SU-DHL-6 (cell line): ENCODE data around the gene SENP6.

Source experiments
- H2AFZ ChIP-seq: fragments of 200-600 bp; sonication (generic); 2 replicates; pipeline ENCODE4 v1.6.1; 2014; ENCODE audit warnings: low read depth, mild to moderate bottlenecking, moderate library complexity, mixed read lengths, antibody characterized with exemption, low read length; ENCODE audit not compliant: severe bottlenecking
- H3F3A ChIP-seq: fragments of 200-600 bp; shearing (Covaris generic); 2 replicates; pipeline ENCODE4 v1.6.0; 2016; ENCODE audit warnings: antibody characterized with exemption, mild to moderate bottlenecking; ENCODE audit not compliant: insufficient read depth
- H3K27ac ChIP-seq: fragments of 200-600 bp; sonication (generic); 2 replicates; pipeline ENCODE4 v1.5.1; 2016; ENCODE audit warnings: low read depth, mild to moderate bottlenecking, low read length, moderate library complexity, mixed read lengths
- H3K27me3 ChIP-seq: fragments of 200-600 bp; sonication (generic), shearing (Covaris generic); 2 replicates; pipeline ENCODE4 v1.6.0; 2014; ENCODE audit warnings: mild to moderate bottlenecking, low read length
- H3K36me3 ChIP-seq: fragments of 200-600 bp; sonication (generic); 2 replicates; pipeline ENCODE4 v1.6.1; 2014; ENCODE audit warnings: mild to moderate bottlenecking, low read length, mixed read lengths
- H3K4me2 ChIP-seq: fragments of 300-600, 200-600 bp; shearing (Covaris generic), sonication (generic); 2 replicates; pipeline ENCODE4 v1.6.0; 2014; ENCODE audit warnings: low read length, low read depth, mild to moderate bottlenecking; ENCODE audit not compliant: poor library complexity, severe bottlenecking
- H3K4me3 ChIP-seq: fragments of 200-600 bp; sonication (generic); 2 replicates; pipeline ENCODE4 v1.5.1; 2014; ENCODE audit warnings: antibody characterized with exemption, low read length, mild to moderate bottlenecking, mixed read lengths; ENCODE audit not compliant: insufficient read depth, poor library complexity, severe bottlenecking
- H3K79me2 ChIP-seq: fragments of 200-600 bp; sonication (generic); 2 replicates; pipeline ENCODE4 v1.6.1; 2014; ENCODE audit warnings: mild to moderate bottlenecking, low read length, moderate library complexity; ENCODE audit not compliant: insufficient read depth
- H3K9ac ChIP-seq: fragments of 200-600 bp; sonication (generic); 2 replicates; pipeline ENCODE4 v1.7.0; 2014; ENCODE audit warnings: mild to moderate bottlenecking, low read length
- H3K9me2 ChIP-seq: fragments of 200-600 bp; sonication (generic); replicated peaks from 2 replicates; pipeline ENCODE4 v1.6.1; 2014; ENCODE audit warnings: low read length; ENCODE audit not compliant: insufficient read depth
- H3K9me3 ChIP-seq: fragments of 200-600 bp; sonication (generic); 2 replicates; pipeline ENCODE4 v1.6.1; 2014; ENCODE audit warnings: low read length, mixed read lengths; ENCODE audit not compliant: insufficient read depth
- H4K20me1 ChIP-seq: fragments of 200-600 bp; sonication (generic); 2 replicates; pipeline ENCODE4 v1.6.1; 2014; ENCODE audit warnings: low read depth, mild to moderate bottlenecking, antibody characterized with exemption, low read length, moderate library complexity, mixed read lengths
- EZH2phosphoT487 ChIP-seq: fragments of 200-600 bp; sonication (generic), shearing (Covaris generic); conservative IDR thresholded peaks from 2 replicates; pipeline ENCODE4 v1.6.1; 2018; ENCODE audit warnings: mild to moderate bottlenecking, antibody characterized with exemption, low read length, moderate library complexity, mixed read lengths
- TF ChIP-seq, protein P1 (sequence below): fragments of 200-600 bp; sonication (generic); IDR thresholded peaks from one replicate; pipeline ENCODE4 v1.5.1; 2017; ENCODE audit warnings: antibody characterized with exemption, mild to moderate bottlenecking, low read length, moderate library complexity; ENCODE audit not compliant: insufficient read depth, poor library complexity, severe bottlenecking

Gene SENP6

DNA sequence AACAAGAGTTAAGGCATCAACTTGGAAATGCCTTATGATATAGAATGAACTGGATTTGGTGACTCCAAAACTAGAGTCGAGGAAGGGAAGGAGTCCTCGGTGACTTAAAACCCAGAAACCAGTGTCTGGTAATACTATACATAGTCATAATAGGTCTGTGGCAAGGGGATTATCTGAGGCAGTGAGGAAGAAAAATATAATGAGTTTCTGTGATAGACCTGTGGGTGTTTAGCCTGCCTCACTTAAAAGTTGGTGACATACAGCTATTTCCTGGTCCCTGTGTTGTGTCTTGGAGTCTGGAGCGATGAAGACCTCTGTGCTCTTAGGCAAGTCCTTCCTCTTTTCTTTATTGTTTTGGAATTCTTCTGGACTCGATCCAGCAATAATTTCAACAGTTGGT, 142.3 kb downstream of the SENP6 start:
- Histone ChIP-seq H3K9ac (no peak overlapping the region), H3K9me2 (no peaks in the 10 kb centered on the region), H3K79me2 (no peaks in the 10 kb centered on the region), H3K9me3 (no peaks in the 10 kb centered on the region), H3K36me3 (no peaks in the 10 kb centered on the region), H3K4me2 (no peak overlapping the region), H3K4me3 (no peak overlapping the region), H2AFZ (no peak overlapping the region), H3F3A (peaks cover 15% of the 10 kb centered on the region), H4K20me1 (no peaks in the 10 kb centered on the region), H3K27ac (no peak overlapping the region), H3K27me3 (no peaks in the 10 kb centered on the region)
- TF ChIP-seq, protein P1, sequence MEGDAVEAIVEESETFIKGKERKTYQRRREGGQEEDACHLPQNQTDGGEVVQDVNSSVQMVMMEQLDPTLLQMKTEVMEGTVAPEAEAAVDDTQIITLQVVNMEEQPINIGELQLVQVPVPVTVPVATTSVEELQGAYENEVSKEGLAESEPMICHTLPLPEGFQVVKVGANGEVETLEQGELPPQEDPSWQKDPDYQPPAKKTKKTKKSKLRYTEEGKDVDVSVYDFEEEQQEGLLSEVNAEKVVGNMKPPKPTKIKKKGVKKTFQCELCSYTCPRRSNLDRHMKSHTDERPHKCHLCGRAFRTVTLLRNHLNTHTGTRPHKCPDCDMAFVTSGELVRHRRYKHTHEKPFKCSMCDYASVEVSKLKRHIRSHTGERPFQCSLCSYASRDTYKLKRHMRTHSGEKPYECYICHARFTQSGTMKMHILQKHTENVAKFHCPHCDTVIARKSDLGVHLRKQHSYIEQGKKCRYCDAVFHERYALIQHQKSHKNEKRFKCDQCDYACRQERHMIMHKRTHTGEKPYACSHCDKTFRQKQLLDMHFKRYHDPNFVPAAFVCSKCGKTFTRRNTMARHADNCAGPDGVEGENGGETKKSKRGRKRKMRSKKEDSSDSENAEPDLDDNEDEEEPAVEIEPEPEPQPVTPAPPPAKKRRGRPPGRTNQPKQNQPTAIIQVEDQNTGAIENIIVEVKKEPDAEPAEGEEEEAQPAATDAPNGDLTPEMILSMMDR, result no peak
- no peak for TF ChIP-seq EZH2phosphoT487

DNA sequence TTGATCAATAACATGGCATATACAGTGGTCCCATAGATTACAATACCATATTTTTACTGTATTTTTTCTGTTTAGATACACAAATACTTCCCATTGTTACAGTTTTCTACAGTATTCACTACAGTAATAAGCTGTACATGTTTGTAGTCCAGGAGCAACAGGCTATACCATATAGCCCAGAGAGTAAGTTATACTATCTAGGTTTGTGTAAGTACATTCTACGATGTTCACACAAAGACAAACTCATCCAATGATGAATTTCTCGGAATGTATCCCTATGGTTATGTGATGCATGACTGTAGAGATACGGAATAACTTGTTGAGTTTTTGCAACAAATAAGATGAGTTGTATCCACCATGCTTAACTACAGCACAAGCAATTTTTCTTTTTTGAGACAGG, 143.7 kb downstream of the SENP6 start:
- Histone ChIP-seq H2AFZ (no peak overlapping the region), H3K9me2 (no peaks in the 10 kb centered on the region), H3K9me3 (no peaks in the 10 kb centered on the region), H4K20me1 (no peaks in the 10 kb centered on the region), H3K79me2 (no peaks in the 10 kb centered on the region), H3K4me3 (no peak overlapping the region), H3K4me2 (no peak overlapping the region), H3K27me3 (no peaks in the 10 kb centered on the region), H3K36me3 (no peaks in the 10 kb centered on the region), H3K9ac (no peak overlapping the region), H3K27ac (no peak overlapping the region), H3F3A (peaks cover 15% of the 10 kb centered on the region)
- no peak for TF ChIP-seq EZH2phosphoT487
- TF ChIP-seq, protein P1, result no peak

DNA sequence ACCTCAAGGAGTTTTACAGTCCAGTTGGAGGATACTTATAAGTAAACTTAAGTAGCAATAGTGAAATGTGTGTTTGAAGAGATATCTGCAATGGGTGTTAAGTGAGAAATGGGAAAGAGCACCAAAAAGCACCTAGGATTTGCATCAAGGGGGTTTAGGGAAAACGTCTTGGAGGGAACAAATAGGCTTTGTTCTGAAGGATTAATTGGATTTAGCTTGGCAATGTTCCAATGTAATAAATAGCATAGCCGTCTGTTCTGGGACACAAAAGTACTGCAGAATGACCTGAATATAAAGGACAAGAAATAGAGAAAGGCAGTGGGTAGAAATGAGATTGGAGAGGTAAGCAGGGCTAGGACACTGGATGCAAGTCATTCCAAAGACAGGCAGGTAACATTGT, 144.5 kb downstream of the SENP6 start:
- Histone ChIP-seq H3K36me3 (no peaks in the 10 kb centered on the region), H3K9me2 (no peaks in the 10 kb centered on the region), H3K9ac (no peak overlapping the region), H4K20me1 (no peaks in the 10 kb centered on the region), H3K9me3 (no peaks in the 10 kb centered on the region), H3F3A (peaks cover 19% of the 10 kb centered on the region), H2AFZ (no peak overlapping the region), H3K4me3 (no peak overlapping the region), H3K79me2 (no peaks in the 10 kb centered on the region), H3K27me3 (no peaks in the 10 kb centered on the region), H3K27ac (no peak overlapping the region), H3K4me2 (no peak overlapping the region)
- TF ChIP-seq, protein P1, result no peak
- no peak for TF ChIP-seq EZH2phosphoT487
